ENCODE measurements around the gene GRID1.

GRCh38 chr10:86004337-86004736, 362.3 kb downstream of the GRID1 start:
- no peak for TF ChIP-seq EZH2phosphoT487 (IDR thresholded peaks at IDR 0.05; ENCODE audit: insufficient read depth, low read depth)
- no peak for TF ChIP-seq EZH2 (IDR thresholded peaks at IDR 0.05; ENCODE audit: insufficient read depth, poor library complexity, severe bottlenecking)
